Ectodermal cell (in vitro differentiated cells): Measurements from ENCODE around the gene ZNF284. TPM values are rescaled to one million over a fixed set of nuclear protein-coding genes. Genes with fewer than 3 reads are reported as not detected.
A peak's percentile ranks its signal among the peaks of the same experiment; 100 is the strongest.

ENCODE experiments used
- H3K27ac ChIP-seq: 2 replicates; pipeline ENCODE4 v1.7.0; 2013; ENCODE audit warnings: mild to moderate bottlenecking, low read depth, low read length; ENCODE audit not compliant: insufficient read depth, poor library complexity, severe bottlenecking
- H3K27me3 ChIP-seq: 2 replicates; pipeline ENCODE4 v1.7.0; 2013; ENCODE audit warnings: mild to moderate bottlenecking, low read length; ENCODE audit not compliant: insufficient read depth, control insufficient read depth, poor library complexity, severe bottlenecking
- H3K36me3 ChIP-seq: one replicate; pipeline ENCODE4 v1.7.0; 2013; ENCODE audit warnings: low read length; ENCODE audit not compliant: control insufficient read depth, insufficient read depth
- H3K4me1 ChIP-seq: one replicate; pipeline ENCODE4 v1.7.0; 2013; ENCODE audit warnings: low read length; ENCODE audit not compliant: control insufficient read depth, insufficient read depth
- H3K4me3 ChIP-seq: 2 replicates; pipeline ENCODE4 v1.7.0; 2013; ENCODE audit warnings: low read depth, low read length, control low read depth; ENCODE audit not compliant: insufficient read depth
- H3K9me3 ChIP-seq: 2 replicates; pipeline ENCODE4 v1.7.0; 2013; ENCODE audit warnings: mild to moderate bottlenecking, low read length, moderate library complexity; ENCODE audit not compliant: control insufficient read depth
- WGBS, 2 experiments: methylation state at CpG; one replicate each; pipeline ENCODE4 v1.1.7; 2013; ENCODE audit warnings: missing lambda C conversion rate in 2 of 2; 5-methylcytosine and 5-hydroxymethylcytosine counted together
- polyA plus RNA-seq, 4 experiments: library from polyadenylated mRNA; stranded (reverse); fragments of 50-300 nt; gene quantifications; one replicate each; pipeline ENCODE4 v1.2.3, GENCODE V29; 2013

Gene ZNF284
- 4.2 TPM for polyA plus RNA-seq (2013, experiment 1 of 4)
- 3.3 TPM for polyA plus RNA-seq (2013, experiment 2 of 4)
- 2.5 TPM for polyA plus RNA-seq (2013, experiment 3 of 4)
- polyA plus RNA-seq (2013, experiment 4 of 4) = 2.5 TPM

GRCh38 chr19:44071824-44072542 is at the start of gene ZNF284:
Gene ZNF284 (plus strand): TSS chr19:44072159. CDS start chr19:44076390, 4,231 bp downstream.
- no peak within 1 kb of the TSS for H3K27ac ChIP-seq
- 4 to 6% methylated on average over 38 to 40 of the region's 40 CpGs for WGBS, 2 experiments
- peaks cover 8% of the 10 kb centered on the region for H3K36me3 ChIP-seq
- H3K9me3 ChIP-seq = no peaks in the 10 kb centered on the region
- peak within 1 kb of the TSS; percentile 67 for H3K4me3 ChIP-seq
- peaks cover 9% of the 10 kb centered on the region for H3K27me3 ChIP-seq
- no peaks in the 10 kb centered on the region for H3K4me1 ChIP-seq

DNA sequence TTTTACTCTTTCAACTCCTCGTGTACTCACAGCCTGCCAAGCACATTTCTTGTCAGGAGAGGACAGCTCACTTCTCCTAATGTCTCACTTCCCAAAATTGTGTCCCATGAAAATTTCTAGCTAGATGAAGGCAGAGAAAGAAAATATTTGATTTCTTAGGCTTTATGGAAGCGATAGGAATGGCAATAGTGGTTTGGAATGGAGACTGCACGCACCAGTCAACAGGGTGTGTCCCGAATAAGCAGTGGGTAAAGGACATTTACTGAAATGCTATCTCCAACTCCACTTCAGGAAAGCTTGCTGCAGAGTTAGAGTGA is 47.1 kb upstream of the ZNF284 start:
- no peaks in the 10 kb centered on the region for H3K27me3 ChIP-seq
- H3K9me3 ChIP-seq = no peaks in the 10 kb centered on the region
- WGBS, 2 experiments = 49 to 54% methylated on average over 4 of the region's 4 CpGs
- H3K27ac ChIP-seq = no peak overlapping the region
- peaks cover 25% of the 10 kb centered on the region for H3K36me3 ChIP-seq
- H3K4me3 ChIP-seq = peak overlapping the region; percentile 80
- H3K4me1 ChIP-seq = peaks cover 5% of the 10 kb centered on the region

GRCh38 chr19:44025217-44025936 is 46.6 kb upstream of the ZNF284 start, which contains the start of gene ZNF222:
Gene ZNF222 (plus strand): TSS chr19:44025379. CDS start chr19:44025437, 58 bp downstream.
- 2% methylated on average over 37 of the region's 37 CpGs for WGBS, 2 experiments
- Histone ChIP-seq H3K27me3 (no peaks in the 10 kb centered on the region), H3K27ac (no peak within 1 kb of the TSS), H3K36me3 (peaks cover 31% of the 10 kb centered on the region), H3K4me3 (peak within 1 kb of the TSS; percentile 80), H3K4me1 (peaks cover 5% of the 10 kb centered on the region), H3K9me3 (no peaks in the 10 kb centered on the region)

- Histone ChIP-seq H3K4me3 (no peak overlapping the region), H3K36me3 (peaks cover 41% of the 10 kb centered on the region)
- 93 to 94% methylated on average over 6 of the region's 6 CpGs for WGBS, 2 experiments
Measured at GRCh38 chr19:44026622-44027021, 45.3 kb upstream of the ZNF284 start.

DNA sequence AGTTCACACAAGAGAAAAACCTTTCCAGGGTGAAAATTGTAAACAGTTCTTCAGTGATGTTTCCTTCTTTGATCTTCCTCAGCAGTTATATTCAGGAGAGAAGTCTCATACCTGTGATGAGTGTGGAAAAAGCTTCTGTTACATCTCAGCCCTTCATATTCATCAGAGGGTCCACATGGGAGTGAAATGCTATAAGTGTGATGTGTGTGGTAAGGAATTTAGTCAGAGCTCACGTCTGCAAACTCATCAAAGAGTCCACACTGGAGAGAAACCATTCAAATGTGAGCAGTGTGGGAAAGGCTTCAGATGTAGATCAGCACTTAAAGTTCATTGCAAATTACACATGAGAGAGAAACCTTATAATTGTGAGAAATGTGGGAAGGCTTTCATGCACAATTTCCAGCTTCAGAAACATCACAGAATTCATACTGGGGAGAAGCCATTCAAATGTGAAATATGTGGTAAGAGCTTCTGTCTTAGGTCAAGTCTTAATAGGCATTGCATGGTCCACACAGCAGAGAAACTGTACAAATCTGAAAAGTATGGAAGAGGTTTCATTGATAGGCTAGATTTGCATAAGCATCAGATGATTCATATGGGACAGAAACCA is 39.9 kb upstream of the ZNF284 start:
- H3K9me3 ChIP-seq = peaks cover 4% of the 10 kb centered on the region
- WGBS, 2 experiments = 89 to 95% methylated on average over 1 of the region's 1 CpG
- H3K4me3 ChIP-seq = no peak overlapping the region
- peaks cover 50% of the 10 kb centered on the region for H3K36me3 ChIP-seq
- H3K27me3 ChIP-seq = no peaks in the 10 kb centered on the region
- no peak overlapping the region for H3K27ac ChIP-seq
- no peaks in the 10 kb centered on the region for H3K4me1 ChIP-seq

More at GRCh38 chr19:44026622-44027021, 45.3 kb upstream of the ZNF284 start:
- Histone ChIP-seq H3K9me3 (peaks cover 4% of the 10 kb centered on the region), H3K4me1 (peaks cover 5% of the 10 kb centered on the region), H3K27ac (no peak overlapping the region), H3K27me3 (no peaks in the 10 kb centered on the region)

- Histone ChIP-seq H3K4me3 (no peak overlapping the region), H3K9me3 (no peaks in the 10 kb centered on the region), H3K36me3 (no peaks in the 10 kb centered on the region), H3K4me1 (no peaks in the 10 kb centered on the region), H3K27ac (no peak overlapping the region), H3K27me3 (no peaks in the 10 kb centered on the region)
- 74 to 82% methylated on average over 2 of the region's 2 CpGs for WGBS, 2 experiments
Measured at GRCh38 chr19:44042147-44042546, 29.8 kb upstream of the ZNF284 start.

DNA sequence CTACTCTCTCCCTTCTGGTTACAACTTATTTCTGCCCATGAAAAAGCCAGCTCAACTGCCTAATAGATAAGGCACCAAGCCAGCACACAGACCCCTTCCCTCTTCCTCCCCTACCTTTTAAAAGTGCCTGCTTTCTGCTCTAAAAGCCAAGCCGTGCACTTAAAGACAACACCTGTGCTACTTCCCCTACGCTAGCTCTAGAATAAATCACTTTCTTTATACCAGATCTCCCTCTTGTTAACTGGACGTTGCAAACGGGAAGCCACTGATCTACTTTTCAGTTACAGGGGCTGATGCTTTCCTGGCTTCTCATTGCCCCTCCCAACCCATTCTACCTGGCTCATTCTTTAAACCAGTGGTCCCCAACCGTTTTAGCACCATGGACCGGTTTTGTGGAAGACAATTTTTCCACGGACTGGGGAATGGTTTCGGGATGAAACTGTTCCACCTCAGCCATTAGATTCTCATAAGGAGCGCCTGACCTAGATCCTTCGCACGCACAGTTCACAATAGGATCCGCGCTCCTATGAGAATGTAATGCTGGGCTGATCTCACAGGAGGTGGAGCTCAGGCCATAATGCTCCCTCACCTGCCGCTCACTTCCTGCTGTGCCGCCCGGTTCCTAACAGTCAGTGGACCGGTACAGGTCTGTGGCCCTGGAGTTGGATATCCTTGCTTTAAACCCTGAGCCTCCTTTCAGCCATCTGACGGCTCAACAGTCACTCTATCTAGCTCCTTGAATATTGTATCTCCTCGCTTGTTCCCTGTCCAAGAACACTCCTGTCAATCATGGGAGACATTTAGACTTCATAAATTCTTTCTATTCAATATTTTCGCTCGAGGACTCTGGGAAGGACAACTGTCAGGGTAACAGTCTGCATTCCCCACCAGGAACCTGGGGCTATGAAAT is 21.0 kb upstream of the ZNF284 start:
- no peaks in the 10 kb centered on the region for H3K27me3 ChIP-seq
- WGBS, 2 experiments = 89% methylated on average over 21 of the region's 21 CpGs
- no peak overlapping the region for H3K27ac ChIP-seq

DNA sequence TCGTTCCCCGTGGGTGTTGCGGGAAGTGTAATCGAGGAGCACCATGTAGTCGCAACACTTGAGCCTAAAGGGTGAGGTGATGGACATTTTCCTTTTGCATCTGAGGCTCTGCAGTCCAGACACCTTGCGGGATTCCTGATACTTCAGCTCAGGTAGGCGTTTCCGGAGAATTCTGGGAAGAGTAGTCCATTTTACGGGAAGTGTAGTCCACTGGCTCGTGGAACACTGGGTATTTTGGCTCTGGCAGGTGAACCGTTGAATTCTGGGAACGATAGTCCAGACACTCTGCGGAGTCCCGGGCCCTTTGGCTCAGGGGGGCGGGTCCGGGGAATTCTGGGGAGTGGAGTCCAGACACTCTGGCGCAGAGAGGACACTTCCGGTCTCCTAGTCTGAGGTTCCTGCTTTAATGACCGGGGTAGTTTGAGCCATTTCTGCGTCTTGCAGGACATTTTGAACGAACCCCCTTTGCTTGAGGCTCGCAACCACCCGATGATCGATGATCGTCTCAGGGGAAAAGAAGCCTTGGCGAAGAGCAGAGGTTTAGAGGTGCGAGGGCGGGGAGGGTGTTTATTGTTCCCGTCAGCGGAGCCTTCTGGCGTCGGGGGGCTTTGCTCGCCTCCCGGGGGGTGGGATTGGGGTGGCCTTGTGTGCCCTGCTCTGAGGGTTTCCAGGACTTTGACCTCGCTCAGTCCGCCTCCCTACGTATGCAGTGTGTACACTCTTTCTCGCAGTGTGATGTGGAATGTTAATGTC is 20.1 kb upstream of the ZNF284 start, which contains the start of gene ZNF223:
ZNF223 (plus strand) TSS at position 387 of the 753 bp plus-strand sequence. CDS start 3,141 bp downstream, outside the sequence.
- WGBS, 2 experiments = 4% methylated on average over 38 of the region's 38 CpGs
- H3K4me3 ChIP-seq = peak within 1 kb of the TSS; percentile 72
- peaks cover 3% of the 10 kb centered on the region for H3K36me3 ChIP-seq
- peaks cover 2% of the 10 kb centered on the region for H3K4me1 ChIP-seq
- H3K9me3 ChIP-seq = no peaks in the 10 kb centered on the region
- no peak within 1 kb of the TSS for H3K27ac ChIP-seq
- H3K27me3 ChIP-seq = no peaks in the 10 kb centered on the region

More for the DNA sequence above, 21.0 kb upstream of the ZNF284 start:
- Histone ChIP-seq H3K4me3 (peak overlapping the region; percentile 72), H3K9me3 (no peaks in the 10 kb centered on the region), H3K36me3 (peaks cover 2% of the 10 kb centered on the region), H3K4me1 (peaks cover 2% of the 10 kb centered on the region)

DNA sequence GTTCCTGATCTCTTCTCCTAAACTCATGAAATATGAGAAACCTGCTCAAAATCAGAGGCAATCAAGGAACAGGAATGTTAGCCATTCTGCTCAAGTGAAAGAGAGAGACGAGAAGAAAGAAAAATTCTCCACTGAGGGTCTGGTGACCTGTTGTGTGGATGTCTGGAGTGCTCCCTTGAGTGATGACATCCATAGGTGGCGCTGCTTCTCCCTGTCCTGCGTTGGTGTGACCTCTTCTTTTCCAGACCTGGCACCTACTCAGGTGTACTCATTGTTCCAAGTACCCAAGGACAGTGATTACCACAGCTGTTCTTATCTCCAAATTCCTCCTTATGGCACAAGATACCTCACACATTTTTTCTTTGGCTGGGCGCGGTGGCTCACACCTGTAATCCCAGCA is 16.1 kb upstream of the ZNF284 start:
- WGBS, 2 experiments = 92% methylated on average over 5 of the region's 5 CpGs
- H3K27ac ChIP-seq = no peak overlapping the region
- no peaks in the 10 kb centered on the region for H3K27me3 ChIP-seq
- H3K36me3 ChIP-seq = peaks cover 17% of the 10 kb centered on the region
- no peak overlapping the region for H3K4me3 ChIP-seq
- no peaks in the 10 kb centered on the region for H3K9me3 ChIP-seq
- peaks cover 2% of the 10 kb centered on the region for H3K4me1 ChIP-seq
